ENCODE measurements around the gene PARP4.
"Not testable (repeated sequence)": the region's sequence is repeated elsewhere in the genome, so short reads cannot be mapped to it uniquely, and the experiment has no call there.

PARP4 gene

GRCh38 chr13:24386816-24387708 is 125.5 kb downstream of the PARP4 start:
- no peak for TF ChIP-seq CTCF (conservative IDR thresholded peaks at IDR 0.05; ENCODE audit: low read depth, low read length)
- DNase-seq (ENCODE audit: low read depth), result no peak
- H3K4me3 ChIP-seq (ENCODE audit: low read length), result no peak overlapping the region

GRCh38 chr13:24385902-24386301 is 126.7 kb downstream of the PARP4 start:
- DNase-seq (ENCODE audit: low read depth), result no peak
- no peak for TF ChIP-seq CTCF (conservative IDR thresholded peaks at IDR 0.05; ENCODE audit: low read depth, low read length)
- no peak overlapping the region for H3K4me3 ChIP-seq (ENCODE audit: low read length)

- not testable (repeated sequence) for H3K4me3 ChIP-seq (ENCODE audit: low read length); DNase-seq (ENCODE audit: low read depth)
Observed at GRCh38 chr13:24384946-24385345, 127.6 kb downstream of the PARP4 start.

GRCh38 chr13:24384091-24384490 is 128.5 kb downstream of the PARP4 start:
- not testable (repeated sequence) for H3K4me3 ChIP-seq (ENCODE audit: low read length); DNase-seq (ENCODE audit: low read depth)

- DNase-seq (ENCODE audit: low read depth), result no peak
- no peak for TF ChIP-seq CTCF (conservative IDR thresholded peaks at IDR 0.05; ENCODE audit: low read depth, low read length)
- H3K4me3 ChIP-seq (ENCODE audit: low read length), result no peak overlapping the region
Observed at GRCh38 chr13:24381541-24382265, 130.9 kb downstream of the PARP4 start.

GRCh38 chr13:24380881-24381280 is 131.7 kb downstream of the PARP4 start:
- not testable (repeated sequence) for H3K4me3 ChIP-seq (ENCODE audit: low read length)

GRCh38 chr13:24380227-24380626 is 132.4 kb downstream of the PARP4 start:
- not testable (repeated sequence) for DNase-seq (ENCODE audit: low read depth); H3K4me3 ChIP-seq (ENCODE audit: low read length)

More at GRCh38 chr13:24380881-24381280, 131.7 kb downstream of the PARP4 start:
- DNase-seq (ENCODE audit: low read depth), result not testable (repeated sequence)

GRCh38 chr13:24371273-24371672 is 141.3 kb downstream of the PARP4 start:
- H3K4me3 ChIP-seq (ENCODE audit: low read length); DNase-seq (ENCODE audit: low read depth): not testable (repeated sequence)
